RWPE2 (cell line): Measurements from ENCODE around the gene STAC3.

Experiments
- ATAC-seq: fragments of 200-7000 bp; cut with Tn5 transposase; 3 replicates; pipeline ENCODE4 v1.9.1; 2021; ENCODE audit warnings: low read depth
- DNase-seq: peaks from one replicate; pipeline ENCODE4 v3.0.0-alpha.2; 2020; ENCODE audit warnings: low spot score
- H3K27ac ChIP-seq: fragments of 450-650 bp; 2 replicates; pipeline ENCODE4 v1.5.1; 2017; ENCODE audit warnings: mild to moderate bottlenecking; ENCODE audit not compliant: poor library complexity, severe bottlenecking
- H3K27me3 ChIP-seq: fragments of 250-450 bp; sonication (Bioruptor Pico); 2 replicates; pipeline ENCODE4 v1.5.1; 2021; ENCODE audit warnings: mild to moderate bottlenecking, moderate library complexity; ENCODE audit not compliant: insufficient read depth, poor library complexity, severe bottlenecking
- H3K36me3 ChIP-seq: fragments of 250-450 bp; sonication (Bioruptor Pico); 2 replicates; pipeline ENCODE4 v1.5.1; 2020; ENCODE audit warnings: low read depth, mild to moderate bottlenecking, moderate library complexity
- H3K4me1 ChIP-seq: fragments of 250-450 bp; sonication (Bioruptor Pico); 2 replicates; pipeline ENCODE4 v1.5.1; 2021; ENCODE audit warnings: mild to moderate bottlenecking, moderate library complexity; ENCODE audit not compliant: insufficient read depth, poor library complexity, severe bottlenecking
- H3K4me3 ChIP-seq: fragments of 250-450 bp; sonication (Bioruptor Pico); 2 replicates; pipeline ENCODE4 v1.5.1; 2021; ENCODE audit warnings: mild to moderate bottlenecking, moderate library complexity; ENCODE audit not compliant: severe bottlenecking
- H3K9me3 ChIP-seq: fragments of 250-450 bp; sonication (Bioruptor Pico); 2 replicates; pipeline ENCODE4 v1.5.1; 2021; ENCODE audit warnings: mild to moderate bottlenecking, moderate library complexity; ENCODE audit not compliant: severe bottlenecking
- CTCF ChIP-seq: fragments of 450-650 bp; IDR thresholded peaks from one replicate; pipeline ENCODE4 v1.5.1; 2017; ENCODE audit warnings: mild to moderate bottlenecking, moderate library complexity; ENCODE audit not compliant: poor library complexity, severe bottlenecking

The STAC3 gene

GRCh38 chr12:57229634-57230380 is 21.2 kb downstream of the STAC3 start, which contains the start of gene SHMT2:
Gene SHMT2, plus strand, starts transcription at chr12:57229711. Its CDS starts 68 bp downstream, at chr12:57229779.
- Histone ChIP-seq H3K4me3 (peak within 1 kb of the TSS; percentile 78), H3K27ac (peak within 1 kb of the TSS; percentile 52), H3K27me3 (no peaks in the 10 kb centered on the region), H3K36me3 (peaks cover 48% of the 10 kb centered on the region), H3K4me1 (no peaks in the 10 kb centered on the region), H3K9me3 (no peaks in the 10 kb centered on the region)
- TF ChIP-seq CTCF: no peak
- peak; percentile 95 for DNase-seq
- ATAC-seq: peak; percentile 73

GRCh38 chr12:57229046-57229633 is 21.8 kb downstream of the STAC3 start:
- Histone ChIP-seq H3K4me1 (no peaks in the 10 kb centered on the region), H3K4me3 (peak overlapping the region; percentile 78), H3K27me3 (no peaks in the 10 kb centered on the region), H3K27ac (peak overlapping the region; percentile 52), H3K36me3 (peaks cover 41% of the 10 kb centered on the region), H3K9me3 (no peaks in the 10 kb centered on the region)
- no peak for TF ChIP-seq CTCF
- ATAC-seq (no peak), DNase-seq (no peak)

GRCh38 chr12:57227315-57228115 is 23.5 kb downstream of the STAC3 start:
- H3K4me1 ChIP-seq: no peaks in the 10 kb centered on the region
- H3K27ac ChIP-seq: no peak overlapping the region
- H3K9me3 ChIP-seq: no peaks in the 10 kb centered on the region
- H3K27me3 ChIP-seq: no peaks in the 10 kb centered on the region
- DNase-seq (no peak), ATAC-seq (peak; percentile 6; the same call in 1 of the 3 replicates)
- no peak for TF ChIP-seq CTCF
- H3K4me3 ChIP-seq: no peak overlapping the region
- H3K36me3 ChIP-seq: peaks cover 25% of the 10 kb centered on the region

GRCh38 chr12:57226588-57227314 is 24.2 kb downstream of the STAC3 start:
- no peaks in the 10 kb centered on the region for H3K4me1 ChIP-seq
- H3K4me3 ChIP-seq: no peak overlapping the region
- ATAC-seq (no peak), DNase-seq (no peak)
- peaks cover 3% of the 10 kb centered on the region for H3K27me3 ChIP-seq
- H3K27ac ChIP-seq: no peak overlapping the region
- no peaks in the 10 kb centered on the region for H3K9me3 ChIP-seq
- no peak for TF ChIP-seq CTCF
- H3K36me3 ChIP-seq: peaks cover 17% of the 10 kb centered on the region
